ENCODE measurements around the gene P2RY8. TPM values are rescaled to one million over a fixed set of nuclear protein-coding genes. Genes with fewer than 3 reads are reported as not detected.
A peak's percentile ranks its signal among the peaks of the same experiment; 100 is the strongest.
"Not testable (repeated sequence)": the region's sequence is repeated elsewhere in the genome, so short reads cannot be mapped to it uniquely, and the experiment has no call there.

The P2RY8 gene
- total RNA-seq, 2 donors from 2014 or later, result 18.9 TPM

GRCh38 chrX:1554469-1555210 is 17.7 kb upstream of the P2RY8 start:
- Mint-ChIP-seq H3K27ac (peak overlapping the region; percentile 79 to 89), H3K36me3 (peaks cover 9 to 32% of the 10 kb centered on the region in 2 donors), H3K9me3 (peaks cover 15 to 24% of the 10 kb centered on the region in 2 donors)
- DNase-seq (ENCODE audit: low spot score in 2 of 2) (peak in 1 of 2 donors; percentile 2), ATAC-seq (peak in 1 of 2 donors; percentile 57)

GRCh38 chrX:1551959-1552546 is 15.1 kb upstream of the P2RY8 start:
- peaks cover 9 to 22% of the 10 kb centered on the region in 2 donors for H3K9me3 Mint-ChIP-seq
- ATAC-seq, result no peak
- peaks cover 9 to 38% of the 10 kb centered on the region in 2 donors for H3K36me3 Mint-ChIP-seq
- DNase-seq (ENCODE audit: low spot score in 2 of 2), result no peak
- H3K27ac Mint-ChIP-seq, result peak overlapping the region; percentile 47 to 89

DNA sequence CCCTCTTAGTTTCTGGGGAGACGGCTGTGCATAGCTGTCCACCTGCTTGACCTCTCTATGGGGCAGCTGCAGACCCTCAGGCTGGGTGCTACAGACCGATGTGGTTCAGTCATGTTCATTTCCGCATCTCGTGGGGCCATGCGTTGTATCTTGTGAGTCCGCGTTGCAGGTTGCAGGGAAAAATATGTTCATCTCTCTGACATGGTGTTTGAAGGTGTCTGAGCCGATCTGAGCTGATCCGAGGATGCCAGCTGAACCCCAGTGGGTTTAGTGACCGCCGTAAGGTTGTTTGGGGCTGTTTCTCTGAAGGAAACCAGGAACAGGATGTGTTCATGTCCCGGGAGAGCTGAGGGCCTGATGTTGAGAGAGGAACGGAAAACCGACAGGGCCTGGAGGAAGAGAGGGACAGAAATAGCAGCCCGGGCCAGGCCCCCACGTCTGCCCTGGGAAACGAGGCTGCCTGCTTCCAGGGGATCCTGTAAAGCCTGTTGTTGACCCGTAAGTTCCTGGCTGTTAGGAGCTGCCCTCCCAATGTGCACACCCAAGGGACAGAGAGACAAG is 9.8 kb upstream of the P2RY8 start:
- Mint-ChIP-seq H3K36me3 (peaks cover 2 to 23% of the 10 kb centered on the region in 2 donors), H3K27ac (peak overlapping the region in 1 of 2 donors; percentile 82), H3K9me3 (peaks cover 2 to 14% of the 10 kb centered on the region in 2 donors)
- ATAC-seq (no peak), DNase-seq (ENCODE audit: low spot score in 2 of 2) (peak in 1 of 2 donors; percentile 1)

DNA sequence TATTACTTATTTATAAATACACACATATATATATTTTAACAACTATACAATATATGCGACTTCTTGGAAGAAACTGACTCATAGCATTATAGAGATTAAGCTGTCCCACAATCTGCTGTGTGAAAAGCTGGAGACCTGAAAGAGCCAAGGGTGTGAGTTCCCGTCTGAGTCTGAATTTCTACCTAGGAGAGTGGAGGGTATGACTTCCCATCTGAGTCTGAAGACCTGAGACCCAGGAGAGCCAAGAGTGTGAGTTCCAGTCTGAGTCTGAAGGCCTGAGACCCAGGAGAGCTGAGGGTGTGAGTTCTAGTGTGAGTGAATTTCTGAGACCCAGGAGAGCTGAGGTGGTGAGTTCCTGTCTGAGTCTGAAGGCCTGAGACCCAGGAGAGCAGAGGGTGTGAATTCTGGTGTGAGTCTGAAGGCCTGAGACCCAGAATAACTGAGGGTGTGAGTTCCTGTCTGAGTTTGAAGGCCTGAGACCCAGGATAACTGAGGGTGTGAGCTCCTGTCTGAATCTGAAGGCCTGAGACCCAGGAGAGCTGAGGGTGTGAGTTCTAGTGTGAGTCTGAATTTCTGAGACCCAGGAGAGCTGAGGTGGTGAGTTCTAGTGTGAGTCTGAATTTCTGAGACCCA is 8.9 kb upstream of the P2RY8 start:
- peaks cover 0 to 10% of the 10 kb centered on the region in 2 donors for H3K9me3 Mint-ChIP-seq
- ATAC-seq (peak; percentile 75 to 76), DNase-seq (ENCODE audit: low spot score in 2 of 2) (peak in 1 of 2 donors; percentile 1)
- H3K27ac Mint-ChIP-seq, result peak overlapping the region; percentile 61 to 82
- peaks cover 0 to 20% of the 10 kb centered on the region in 2 donors for H3K36me3 Mint-ChIP-seq

DNA sequence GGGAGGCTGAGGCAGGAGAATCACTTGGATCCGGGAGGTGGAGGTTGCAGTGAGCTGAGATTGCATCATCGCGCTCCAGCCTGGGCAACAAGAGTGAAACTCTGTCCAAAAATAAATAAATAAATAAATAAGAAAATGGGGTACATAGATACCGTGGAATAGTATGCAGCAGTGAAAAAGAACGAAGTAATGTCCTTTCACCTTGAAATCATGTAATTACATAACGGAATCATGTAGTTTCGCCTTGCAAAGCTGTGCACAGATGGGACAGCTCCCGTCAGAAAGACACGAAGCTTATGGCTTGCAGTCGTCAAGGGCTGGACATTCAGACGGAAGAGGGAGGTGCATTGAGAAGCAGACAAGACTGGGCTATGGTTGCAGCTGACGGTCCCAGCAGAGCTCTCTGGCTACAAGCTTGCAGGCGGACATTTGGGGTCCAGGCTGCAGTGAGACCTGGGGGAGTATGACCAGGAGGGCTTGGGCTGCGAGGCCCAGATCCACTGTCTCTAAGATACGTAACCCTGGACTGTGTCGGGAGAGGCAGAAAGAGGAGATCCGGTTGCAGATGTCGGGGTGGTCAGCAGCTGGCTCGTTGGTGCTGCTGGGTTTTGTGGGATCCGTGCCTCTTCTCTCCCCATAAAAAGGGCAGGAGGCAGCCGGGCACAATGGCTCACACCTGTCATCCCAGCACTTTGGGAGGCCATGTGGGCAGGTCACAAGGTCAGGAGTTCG is 6.2 kb upstream of the P2RY8 start:
- DNase-seq (ENCODE audit: low spot score in 2 of 2) (peak in 1 of 2 donors; percentile 0), ATAC-seq (no peak)
- Mint-ChIP-seq H3K27ac (no peak overlapping the region), H3K9me3 (peaks cover 0 to 7% of the 10 kb centered on the region in 2 donors), H3K36me3 (peaks cover 0 to 14% of the 10 kb centered on the region in 2 donors)

DNA sequence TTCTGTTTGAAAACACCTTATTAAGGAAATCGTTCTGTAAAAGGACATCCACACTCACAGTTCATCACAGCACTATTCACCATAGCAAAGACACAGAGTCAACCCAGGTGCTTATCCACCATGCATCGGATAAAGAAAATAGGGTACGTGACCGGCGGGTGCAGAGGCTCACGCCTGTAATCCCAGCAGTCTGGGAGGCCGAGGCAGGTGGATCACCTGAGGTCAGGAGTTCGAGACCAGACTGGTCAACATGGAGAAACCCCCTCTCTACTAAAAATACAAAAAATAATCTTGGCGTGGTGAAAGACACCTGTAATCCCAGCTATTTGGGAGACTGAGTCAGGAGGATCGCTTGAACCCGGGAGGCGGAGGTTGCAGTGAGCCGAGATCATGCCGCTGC is 2.2 kb upstream of the P2RY8 start:
- not testable (repeated sequence) for ATAC-seq; H3K9me3 Mint-ChIP-seq; DNase-seq (ENCODE audit: low spot score in 2 of 2)
- peaks cover 0 to 14% of the 10 kb centered on the region in 2 donors for H3K36me3 Mint-ChIP-seq
- peak overlapping the region in 1 of 2 donors; percentile 54 for H3K27ac Mint-ChIP-seq

DNA sequence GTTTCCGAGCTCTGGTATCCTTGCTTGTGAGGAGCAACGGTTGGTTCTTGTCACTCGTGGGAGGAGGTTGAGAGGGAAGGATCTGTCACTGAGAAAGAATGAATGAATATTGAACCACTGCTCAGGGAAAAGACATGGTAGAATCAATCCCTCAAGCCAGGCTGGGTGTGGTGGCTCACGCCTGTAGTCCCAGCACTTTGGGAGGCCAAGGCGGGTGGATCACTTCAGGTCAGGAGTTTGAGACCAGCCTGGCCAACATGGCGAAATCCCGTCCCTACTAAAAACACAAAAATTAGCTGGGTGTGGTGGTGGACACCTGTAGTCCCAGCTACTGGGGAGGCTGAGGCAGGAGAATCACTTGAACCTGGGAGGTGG is 718 bp upstream of the P2RY8 start:
- not testable (repeated sequence) for H3K9me3 Mint-ChIP-seq; DNase-seq (ENCODE audit: low spot score in 2 of 2); ATAC-seq
- Mint-ChIP-seq H3K27ac (peak overlapping the region; percentile 97), H3K36me3 (peaks cover 0 to 14% of the 10 kb centered on the region in 2 donors)

DNA sequence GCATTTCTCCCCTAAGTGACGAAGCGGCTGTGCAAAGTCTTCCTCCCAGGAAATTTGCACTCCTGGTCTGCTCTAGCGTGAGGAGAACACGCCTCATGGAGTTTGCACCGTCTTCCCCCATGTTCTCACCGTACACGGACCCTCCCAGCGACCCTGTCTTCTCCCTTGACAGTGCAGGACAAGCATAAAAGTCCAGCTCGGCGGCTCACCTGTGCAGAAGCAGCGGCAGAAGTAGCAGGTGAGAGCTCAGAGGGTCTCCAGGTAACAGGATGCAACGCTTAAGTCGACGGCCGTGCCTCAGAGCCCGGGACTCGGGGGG is 314 bp downstream of the P2RY8 start:
- peak in 1 of 2 donors; percentile 20 for DNase-seq (ENCODE audit: low spot score in 2 of 2)
- Mint-ChIP-seq H3K36me3 (peaks cover 0 to 14% of the 10 kb centered on the region in 2 donors), H3K27ac (peak overlapping the region; percentile 97), H3K9me3 (no peaks in the 10 kb centered on the region)
- ATAC-seq, result peak; percentile 16 to 37

DNA sequence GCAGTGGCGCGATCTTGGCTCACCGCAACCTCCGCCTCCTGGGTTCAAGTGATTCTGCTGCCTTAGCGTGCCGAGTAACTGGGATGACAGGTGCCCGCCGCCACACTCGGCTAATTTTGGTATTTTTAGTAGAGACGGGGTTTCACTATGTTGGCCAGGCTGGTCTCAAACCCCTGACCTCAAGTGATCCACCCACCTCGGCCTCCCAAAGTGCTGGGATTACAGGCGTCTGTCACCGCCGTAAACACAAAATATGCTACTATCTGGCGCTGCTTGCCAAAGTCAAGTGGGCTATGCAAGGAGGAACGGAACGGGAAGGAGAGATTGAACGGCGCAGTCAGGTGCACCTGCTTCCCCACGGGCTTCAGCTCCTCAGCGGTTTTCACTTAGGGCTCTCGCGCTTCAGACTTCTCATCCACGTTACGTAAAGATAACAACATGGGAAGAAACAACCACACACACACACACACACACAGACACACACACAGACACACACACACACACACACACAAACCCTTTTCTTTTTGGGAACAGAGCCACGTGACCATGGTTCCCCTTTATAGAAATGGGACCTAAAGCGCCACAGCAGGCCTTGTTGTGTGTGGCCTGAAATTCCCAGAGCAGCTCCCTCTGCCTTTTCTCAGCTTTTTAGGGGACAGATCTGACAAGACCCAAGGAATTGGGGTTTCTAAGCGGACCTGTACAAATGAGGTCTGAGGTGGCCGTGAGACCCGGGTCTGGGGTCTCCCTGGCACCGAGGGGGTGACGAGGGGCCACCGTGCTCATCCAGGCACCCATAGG is 1.5 kb downstream of the P2RY8 start:
- Mint-ChIP-seq H3K27ac (peak overlapping the region; percentile 97), H3K9me3 (no peaks in the 10 kb centered on the region), H3K36me3 (peaks cover 0 to 14% of the 10 kb centered on the region in 2 donors)
- ATAC-seq (peak; percentile 16 to 25), DNase-seq (ENCODE audit: low spot score in 2 of 2) (peak; percentile 51 to 82)

- peak; percentile 19 to 62 for ATAC-seq
- H3K36me3 Mint-ChIP-seq, result peaks cover 0 to 14% of the 10 kb centered on the region in 2 donors
- H3K27ac Mint-ChIP-seq, result peak overlapping the region; percentile 97
Observed at GRCh38 chrX:1534301-1535168, 2.5 kb downstream of the P2RY8 start.

GRCh38 chrX:1533058-1533457 is 3.9 kb downstream of the P2RY8 start:
- Mint-ChIP-seq H3K9me3 (no peaks in the 10 kb centered on the region), H3K36me3 (peaks cover 0 to 14% of the 10 kb centered on the region in 2 donors), H3K27ac (peak overlapping the region in 1 of 2 donors; percentile 47)
- DNase-seq (ENCODE audit: low spot score in 2 of 2), result no peak
- no peak for ATAC-seq

More at GRCh38 chrX:1534301-1535168, 2.5 kb downstream of the P2RY8 start:
- peak; percentile 48 to 70 for DNase-seq (ENCODE audit: low spot score in 2 of 2)
- no peaks in the 10 kb centered on the region for H3K9me3 Mint-ChIP-seq

GRCh38 chrX:1531096-1531890 is 5.7 kb downstream of the P2RY8 start:
- Mint-ChIP-seq H3K9me3 (no peaks in the 10 kb centered on the region), H3K27ac (no peak overlapping the region), H3K36me3 (peaks cover 0 to 10% of the 10 kb centered on the region in 2 donors)
- ATAC-seq (peak; percentile 9 to 45), DNase-seq (ENCODE audit: low spot score in 2 of 2) (peak; percentile 37 to 70)

- no peak for ATAC-seq
- Mint-ChIP-seq H3K9me3 (no peaks in the 10 kb centered on the region), H3K36me3 (no peaks in the 10 kb centered on the region), H3K27ac (no peak overlapping the region)
- DNase-seq (ENCODE audit: low spot score in 2 of 2), result no peak
Observed at GRCh38 chrX:1529756-1530155, 7.2 kb downstream of the P2RY8 start.

- Mint-ChIP-seq H3K9me3 (no peaks in the 10 kb centered on the region), H3K36me3 (no peaks in the 10 kb centered on the region), H3K27ac (no peak overlapping the region)
- DNase-seq (ENCODE audit: low spot score in 2 of 2), result no peak
- no peak for ATAC-seq
Observed at GRCh38 chrX:1529328-1529727, 7.7 kb downstream of the P2RY8 start.

Data from activated naive CD4-positive, alpha-beta T cell treated with anti-CD3 and anti-CD28 coated beads, Interleukin-2, amount 50 U/mL, for 72 hours (primary cell).